GM18858 (cell line): Measurements from ENCODE around the gene DSCAM.
"Not testable (repeated sequence)": the region's sequence is repeated elsewhere in the genome, so short reads cannot be mapped to it uniquely, and the experiment has no call there.

Experiments
- ATAC-seq: cut with Tn5 transposase; IDR thresholded peaks from one replicate; pipeline ENCODE4 v1.9.1; 2021; ENCODE audit not compliant: unreplicated experiment

Gene DSCAM

DNA sequence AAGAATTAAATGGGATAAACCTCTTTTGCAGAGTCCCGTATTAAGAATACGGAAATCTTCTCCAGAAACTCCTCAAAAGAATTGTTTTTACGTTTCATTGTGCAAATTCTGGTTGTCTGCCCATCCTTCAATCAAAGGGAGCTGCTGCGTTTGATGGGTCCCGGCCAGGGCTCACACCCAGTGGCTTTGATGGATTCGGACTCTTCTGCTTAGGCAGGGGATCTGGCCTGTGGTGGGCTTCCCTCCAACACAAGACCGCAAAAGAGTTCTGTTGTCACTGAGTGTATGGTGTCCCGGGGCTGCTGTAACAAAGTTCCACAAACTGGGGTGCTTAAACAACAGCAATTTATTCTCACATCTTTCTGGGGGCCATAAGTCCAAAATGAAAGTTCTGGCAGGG lies 577.7 kb downstream of the DSCAM start:
- ATAC-seq, result no peak

DNA sequence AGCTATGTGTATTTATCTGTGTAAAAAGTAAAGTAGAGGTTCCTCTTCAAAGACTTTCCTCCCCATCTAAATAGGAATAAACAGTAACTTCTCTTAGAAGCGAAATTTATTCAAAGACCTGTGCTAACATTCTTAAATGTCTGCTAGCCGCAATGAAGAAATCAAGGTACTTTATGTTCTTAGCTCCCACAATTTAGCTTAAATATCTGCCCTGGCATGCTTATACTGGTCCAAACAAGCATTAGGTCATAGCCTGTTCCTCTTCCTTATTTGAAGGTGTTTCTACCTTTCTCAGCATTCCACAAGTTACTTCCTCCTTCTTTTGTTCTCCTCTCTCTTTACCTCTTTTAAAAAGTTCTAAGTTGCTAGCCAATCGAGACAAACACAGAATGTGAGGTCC lies 588.5 kb downstream of the DSCAM start:
- not testable (repeated sequence) for ATAC-seq

DNA sequence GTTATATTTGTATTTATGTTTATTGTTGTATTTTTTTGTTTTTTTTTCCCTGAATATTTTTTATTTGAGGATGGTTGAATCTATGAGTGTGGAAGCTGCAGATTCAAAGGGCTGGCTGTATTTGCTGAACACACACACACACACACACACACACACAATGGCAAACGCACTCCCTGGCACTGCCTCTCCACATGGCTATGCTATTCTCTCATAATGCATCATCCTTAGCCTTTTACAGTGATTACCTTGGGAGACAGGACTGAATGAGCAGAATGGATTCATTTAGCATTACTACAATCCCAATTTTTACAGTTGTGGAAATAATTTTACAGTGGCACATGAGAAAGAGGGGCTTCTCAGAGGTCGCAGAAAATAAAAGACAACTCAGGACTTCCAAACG lies 589.6 kb downstream of the DSCAM start:
- no peak for ATAC-seq

DNA sequence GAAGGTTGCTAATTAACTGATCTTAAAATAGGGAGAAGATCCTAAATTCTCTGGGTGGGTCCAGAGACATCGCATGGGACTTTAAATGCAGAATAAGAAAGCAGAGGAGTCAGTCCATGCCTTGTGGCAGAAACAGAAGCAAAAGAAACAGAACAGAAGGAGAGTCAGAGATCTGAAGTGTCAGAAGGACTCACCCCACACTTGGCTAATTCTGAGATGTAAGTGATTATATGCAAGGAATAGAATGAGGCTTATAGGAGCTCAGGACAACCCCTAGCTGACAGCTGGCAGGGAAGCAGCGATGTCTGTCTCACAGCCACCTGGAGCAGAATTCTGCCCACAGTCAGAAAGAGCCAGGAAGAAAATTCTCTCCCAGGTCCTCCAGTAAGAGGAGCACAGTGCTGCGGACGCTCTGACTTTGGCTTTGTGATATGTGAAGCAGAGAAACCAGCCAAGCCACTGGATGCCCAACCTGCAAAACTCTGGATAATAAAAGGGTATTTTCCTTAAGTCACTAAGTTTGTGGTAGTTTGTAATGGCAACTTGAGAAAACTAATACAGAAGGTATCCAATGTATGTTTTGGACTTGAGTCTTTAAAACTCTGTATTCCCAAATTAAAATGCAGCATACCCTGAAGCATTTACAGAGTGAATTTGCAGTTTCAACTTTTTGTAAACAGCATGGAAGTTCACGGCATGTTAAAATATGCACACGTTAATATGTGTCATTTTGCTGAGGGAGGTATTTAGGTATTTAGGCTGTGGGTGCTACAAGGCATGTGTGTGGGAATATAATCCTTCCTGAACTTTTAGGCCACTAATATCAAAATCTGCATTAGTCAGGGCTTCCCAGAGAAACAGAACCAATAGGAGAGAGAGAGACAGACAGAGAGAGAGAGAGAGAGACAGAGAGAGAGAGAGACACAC lies 591.2 kb downstream of the DSCAM start:
- ATAC-seq, result no peak

DNA sequence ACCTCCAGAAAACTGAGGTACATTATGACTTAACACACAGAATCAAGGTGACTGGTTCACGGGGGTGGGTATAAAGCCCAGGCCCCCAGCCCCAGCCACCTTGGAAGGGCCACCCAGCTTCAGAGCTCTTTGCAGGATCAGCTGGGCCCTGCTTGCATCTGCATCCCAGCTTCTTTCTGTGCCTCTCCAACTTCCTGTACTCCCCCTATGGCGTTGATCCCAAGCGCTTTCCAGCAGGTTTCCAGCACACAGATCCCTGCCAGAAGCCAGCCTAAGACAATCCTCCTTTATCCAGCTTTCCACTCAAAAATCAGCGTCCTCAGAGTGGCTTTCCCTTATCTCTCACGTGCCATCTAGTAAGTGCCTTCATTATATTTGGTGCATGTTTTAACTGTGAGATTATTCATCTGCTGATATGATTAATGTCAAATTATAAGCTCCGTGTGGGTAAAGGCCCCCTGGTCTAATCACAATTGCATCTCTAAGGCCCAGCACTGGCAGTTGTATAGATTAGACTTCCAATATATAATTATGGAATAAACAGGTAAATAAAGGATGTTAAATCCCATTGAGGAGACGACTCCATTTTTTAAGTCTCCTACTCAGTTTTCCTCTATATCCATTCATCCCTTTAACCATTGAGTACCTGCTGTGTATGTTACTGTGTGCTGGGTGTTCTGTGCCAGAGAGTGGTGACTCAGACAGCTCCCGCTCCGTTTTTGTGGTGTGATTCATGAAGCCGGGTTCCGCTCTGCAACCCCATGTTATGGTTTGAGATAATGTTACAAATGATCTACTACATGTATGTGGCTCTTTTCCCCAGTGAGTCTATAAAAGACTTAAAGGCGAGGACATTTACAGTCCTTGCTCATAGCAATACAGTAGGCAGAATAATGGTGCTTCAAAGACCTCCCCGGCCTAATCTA lies 592.2 kb downstream of the DSCAM start:
- ATAC-seq, result no peak

DNA sequence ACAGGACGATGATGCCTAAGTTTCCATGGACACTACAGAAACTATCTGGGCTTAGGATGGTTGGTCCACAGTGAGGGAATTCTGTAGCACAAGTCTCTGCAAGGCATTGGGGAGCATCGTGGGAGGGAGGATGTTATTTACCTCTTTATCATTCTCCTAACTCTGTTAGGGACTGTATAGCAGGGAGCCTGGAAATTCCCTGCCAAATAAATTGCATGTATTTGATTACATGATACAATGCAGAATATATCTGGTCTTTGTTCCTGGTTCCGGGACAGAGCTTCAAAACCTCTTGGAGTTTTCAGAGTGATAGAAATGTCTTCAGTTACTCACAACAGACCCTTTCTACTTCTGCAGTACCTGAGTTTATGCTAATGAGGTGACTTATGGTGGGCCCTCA lies 593.8 kb downstream of the DSCAM start:
- no peak for ATAC-seq

DNA sequence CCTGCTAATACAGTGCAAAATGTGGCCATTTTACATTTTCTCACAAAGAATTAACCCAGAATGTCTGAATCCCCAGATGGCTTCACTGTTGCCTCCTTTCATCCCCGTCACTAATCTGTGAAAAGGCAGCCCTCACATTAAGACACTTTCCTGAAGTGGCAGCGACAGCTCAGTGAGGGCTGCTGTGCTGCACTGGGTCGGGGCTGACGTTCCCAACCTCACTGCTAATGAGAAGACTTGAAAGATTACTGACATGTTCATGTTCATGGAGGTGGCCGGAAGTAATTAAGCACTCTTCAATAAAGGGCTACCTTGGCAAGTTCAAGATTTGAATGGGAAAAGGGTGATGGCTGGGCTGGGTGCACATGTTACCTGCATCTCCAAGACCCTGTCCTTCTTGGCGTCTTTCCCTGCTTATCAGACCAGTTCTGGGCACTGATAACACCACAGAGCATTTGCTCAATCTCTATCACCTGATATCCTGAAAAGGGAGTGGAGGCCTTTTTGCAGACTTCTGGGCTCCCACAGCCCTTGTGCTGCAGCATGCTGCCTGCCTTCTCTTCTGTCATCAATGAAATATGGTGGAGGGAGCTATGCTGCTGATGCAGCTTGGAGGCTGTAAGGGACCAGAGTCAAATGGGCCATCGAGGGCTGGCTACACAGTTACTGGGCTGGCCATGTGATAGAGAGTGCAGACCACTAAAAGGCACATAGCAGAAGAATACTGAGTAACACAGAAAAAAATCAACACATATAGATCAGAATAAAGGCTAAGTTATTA lies 596.3 kb downstream of the DSCAM start:
- no peak for ATAC-seq

DNA sequence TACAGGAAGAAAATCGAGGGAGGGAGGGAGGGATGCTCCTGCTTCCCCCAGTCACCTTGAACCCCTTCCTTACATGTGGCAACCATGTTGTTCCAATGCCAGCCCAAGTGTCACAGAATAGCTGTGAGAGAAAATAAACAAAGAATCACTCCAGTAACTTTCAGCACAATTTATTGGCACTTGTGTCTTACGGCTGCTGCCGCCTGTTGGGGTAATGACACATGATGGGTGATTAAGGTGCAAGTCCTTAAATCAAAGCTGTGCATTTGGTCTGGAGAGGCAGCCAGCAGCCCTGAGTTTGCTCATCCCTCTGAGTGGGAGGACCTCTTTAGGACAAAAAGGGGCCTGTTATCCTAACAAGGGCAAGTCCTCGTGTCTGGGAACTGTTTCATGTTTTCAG lies 602.0 kb downstream of the DSCAM start:
- no peak for ATAC-seq

DNA sequence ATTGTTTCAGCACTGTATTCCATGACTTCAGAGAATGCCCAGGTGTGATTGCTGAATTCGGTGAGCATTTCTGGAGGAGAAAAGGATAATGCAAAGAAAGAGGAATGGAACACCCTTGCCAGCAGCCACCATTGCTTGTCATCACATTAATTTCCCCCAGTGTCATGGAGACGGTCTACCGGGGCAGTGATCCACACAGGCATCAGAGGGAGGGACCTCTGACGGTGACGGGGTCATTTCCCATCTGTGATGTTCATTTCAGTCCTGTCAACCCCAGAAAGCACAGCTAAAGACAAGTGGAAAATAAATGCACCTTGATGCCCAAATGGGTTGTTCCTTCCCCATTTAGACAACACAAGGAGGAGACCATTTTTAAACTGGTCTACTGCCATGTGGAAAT lies 603.3 kb downstream of the DSCAM start:
- no peak for ATAC-seq

DNA sequence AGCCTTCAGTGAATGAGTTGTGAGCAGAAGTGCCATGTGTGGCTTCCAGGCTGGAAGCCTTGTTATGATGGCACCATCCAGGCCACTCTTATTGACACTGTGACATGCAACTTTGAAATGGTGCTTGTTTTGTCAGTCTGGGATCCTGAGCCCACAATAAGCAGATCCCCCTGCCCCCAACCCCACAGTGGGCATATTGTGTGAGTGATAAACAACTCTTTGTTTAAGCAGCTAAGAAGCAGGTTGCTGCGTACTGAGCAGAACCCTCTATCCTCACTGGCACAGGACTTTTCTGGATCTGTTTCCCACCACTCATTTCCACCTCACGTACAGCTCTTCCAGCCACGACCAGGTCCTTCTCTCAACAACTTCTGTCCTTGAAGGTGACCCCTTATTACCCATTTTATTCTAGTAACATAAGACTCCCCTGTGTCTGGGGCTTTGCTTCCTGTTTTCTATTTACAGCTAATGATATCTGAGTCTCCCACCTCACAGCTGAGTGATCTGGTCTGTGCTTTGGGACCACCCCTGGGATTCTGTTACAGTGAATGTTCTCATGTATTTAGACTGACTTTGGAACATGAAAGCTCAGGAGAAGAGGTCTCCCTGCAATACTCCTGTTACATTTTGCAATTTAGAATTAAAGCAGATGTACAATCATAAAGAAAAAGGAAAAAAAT lies 604.2 kb downstream of the DSCAM start:
- ATAC-seq, result no peak

DNA sequence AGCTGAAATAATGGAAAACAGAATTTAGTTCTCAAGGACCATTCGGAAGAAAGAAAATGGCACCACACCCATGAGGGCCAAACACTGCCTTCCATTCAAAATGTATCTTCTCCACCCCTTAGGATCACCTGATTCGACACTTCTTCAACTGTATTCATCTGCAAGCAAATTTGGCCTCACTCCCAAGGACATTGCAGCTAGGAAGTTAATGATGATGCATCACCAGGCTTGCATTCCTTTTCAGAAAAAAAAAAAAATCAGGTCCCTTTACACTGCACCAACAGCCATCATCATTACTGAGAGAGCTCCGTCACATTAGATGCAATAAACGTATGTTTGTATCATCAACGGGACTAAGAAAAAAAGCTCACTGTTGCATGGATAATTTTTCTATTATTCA lies 611.4 kb downstream of the DSCAM start:
- no peak for ATAC-seq

DNA sequence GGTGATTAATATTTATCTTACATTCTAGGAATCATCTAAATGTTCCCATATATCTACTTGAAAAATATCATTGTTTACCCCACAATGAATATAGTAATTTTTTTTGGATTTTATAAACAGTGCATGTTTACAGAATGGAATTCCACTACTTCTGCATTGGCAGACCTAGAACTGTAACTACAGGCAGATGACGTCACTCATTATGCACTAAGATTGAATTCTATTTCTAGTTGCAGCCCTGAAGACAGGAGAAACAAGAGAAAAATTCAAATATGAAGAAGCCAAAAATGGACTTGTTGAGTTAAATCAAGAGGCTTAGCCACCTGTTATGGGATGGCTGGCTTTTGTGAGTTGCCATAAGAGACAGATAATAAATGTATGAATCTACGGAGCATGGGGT lies 615.0 kb downstream of the DSCAM start:
- no peak for ATAC-seq

DNA sequence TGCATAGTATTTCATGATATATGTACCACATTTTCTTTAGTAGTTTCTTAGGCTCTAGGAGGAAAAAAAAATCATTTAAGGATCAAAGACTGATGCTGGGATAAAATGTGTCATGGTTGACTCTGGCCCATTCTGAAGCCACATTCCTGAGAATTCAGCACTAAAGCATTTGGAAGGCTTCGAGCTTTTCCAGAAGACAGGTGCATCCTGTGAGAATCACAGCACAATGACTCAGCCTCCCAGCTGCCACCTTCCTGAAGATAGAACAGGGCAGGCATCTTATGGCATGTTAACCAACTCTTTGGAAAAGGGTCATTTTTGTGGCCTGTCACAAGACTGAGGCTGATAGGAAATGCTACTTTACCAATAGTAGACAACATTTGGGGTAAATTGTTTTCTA lies 619.9 kb downstream of the DSCAM start:
- no peak for ATAC-seq

DNA sequence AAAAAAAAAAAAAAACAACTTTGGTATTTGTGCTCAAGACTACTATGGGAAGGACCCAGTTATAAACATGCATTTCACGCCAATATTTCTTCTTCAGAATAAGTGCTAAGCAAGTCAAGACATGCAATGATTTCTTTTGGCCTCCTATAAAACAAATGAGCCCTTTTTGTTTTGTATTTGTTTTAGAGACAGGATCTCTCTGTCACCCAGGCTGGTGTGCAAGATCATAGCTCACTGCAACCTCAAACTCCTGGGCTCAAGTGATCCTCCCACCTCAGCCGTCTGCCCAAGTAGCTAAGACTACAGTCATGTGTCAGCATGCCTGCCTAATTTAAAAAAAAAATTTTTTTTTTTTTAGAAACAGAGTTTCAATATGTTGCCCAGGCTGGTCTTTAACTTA lies 631.0 kb downstream of the DSCAM start:
- ATAC-seq, result no peak

DNA sequence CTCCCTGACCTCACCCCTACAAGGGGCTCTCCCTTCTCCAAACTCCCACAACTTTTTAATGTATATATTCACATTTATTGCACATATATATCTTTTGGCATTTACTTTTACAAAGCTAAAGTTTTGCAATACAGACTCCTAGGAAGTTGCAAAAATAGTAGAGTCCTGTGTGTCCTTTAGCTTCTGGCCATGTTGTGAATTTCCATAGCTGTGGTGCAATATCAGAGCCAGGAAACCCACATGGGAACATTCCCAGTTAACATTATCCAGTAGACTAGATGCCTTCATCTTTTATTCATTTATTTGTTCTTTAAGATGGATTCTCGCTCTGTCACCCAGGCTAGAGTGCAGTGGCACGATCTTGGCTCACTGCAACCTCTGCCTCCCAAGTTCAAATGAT lies 636.7 kb downstream of the DSCAM start:
- no peak for ATAC-seq

DNA sequence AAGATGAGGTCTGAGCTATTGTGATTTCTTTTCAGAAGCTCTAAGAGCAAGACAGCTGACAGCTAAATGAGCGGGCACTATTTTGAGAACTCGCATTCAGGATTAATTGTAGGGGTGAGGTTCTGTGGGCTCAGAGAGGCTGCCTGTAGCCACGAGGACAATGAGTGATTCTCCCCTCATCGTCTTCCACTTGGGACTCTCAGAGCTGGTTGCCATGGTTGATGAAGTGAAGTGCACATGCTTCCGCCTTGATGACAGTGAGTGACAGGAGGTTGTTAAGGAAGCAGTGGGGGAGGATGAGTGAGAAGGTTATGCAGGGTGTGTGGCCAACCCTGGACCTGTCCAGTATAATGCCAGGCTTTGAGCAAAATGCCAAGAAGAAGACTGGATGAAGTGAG lies 638.0 kb downstream of the DSCAM start:
- ATAC-seq, result no peak

DNA sequence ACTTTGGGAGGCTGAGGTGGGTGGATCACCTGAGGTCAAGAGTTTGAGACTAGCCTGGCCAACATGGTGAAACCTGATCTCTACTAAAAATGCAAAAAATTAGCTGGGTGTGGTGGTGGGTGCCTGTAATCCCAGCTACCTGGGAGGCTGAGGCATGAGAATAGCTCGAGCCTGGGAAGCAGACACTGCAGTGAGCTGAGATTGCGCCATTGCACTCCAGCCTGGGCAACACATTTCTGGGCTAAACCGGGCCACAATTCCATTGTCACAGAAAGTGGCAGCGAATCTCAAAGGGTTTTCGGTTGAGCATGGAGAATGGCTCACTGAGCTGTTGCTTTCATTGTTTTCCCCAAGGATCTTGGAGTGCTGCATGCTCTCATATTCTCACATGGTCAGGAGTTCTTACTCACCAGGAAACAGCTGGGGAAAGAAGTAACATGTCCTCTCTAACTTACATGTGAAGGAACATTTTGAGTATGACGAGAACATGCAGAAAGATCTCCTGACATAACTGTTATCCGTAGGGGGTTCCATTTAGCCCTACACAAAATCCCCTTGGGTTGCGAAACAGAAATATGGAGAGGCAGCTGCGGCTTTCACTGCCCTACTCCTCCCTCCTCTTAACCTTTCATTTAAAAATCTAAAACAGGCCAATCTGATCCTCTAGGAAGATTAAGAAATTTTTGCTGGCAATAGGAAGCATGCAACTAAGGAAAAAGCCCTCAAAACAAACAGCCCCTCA lies 638.6 kb downstream of the DSCAM start:
- no peak for ATAC-seq

DNA sequence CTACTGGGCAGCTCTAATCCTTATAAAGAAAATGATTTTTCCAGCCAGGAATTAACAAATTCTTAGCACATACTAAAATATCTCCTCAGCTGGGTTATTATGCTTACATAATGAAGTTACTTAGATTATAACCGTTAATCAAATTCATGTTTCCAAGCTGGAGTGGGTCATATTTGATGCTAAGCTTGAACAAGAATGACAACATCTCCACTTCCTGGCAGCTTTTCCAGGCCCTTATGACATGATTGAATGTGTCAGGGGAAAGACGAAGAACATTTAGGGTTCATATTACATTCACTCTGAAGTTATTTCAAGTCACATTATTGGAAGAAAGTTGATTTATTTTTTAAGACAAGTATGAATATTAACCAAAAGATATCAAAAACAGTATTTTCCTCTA lies 646.0 kb downstream of the DSCAM start:
- no peak for ATAC-seq

DNA sequence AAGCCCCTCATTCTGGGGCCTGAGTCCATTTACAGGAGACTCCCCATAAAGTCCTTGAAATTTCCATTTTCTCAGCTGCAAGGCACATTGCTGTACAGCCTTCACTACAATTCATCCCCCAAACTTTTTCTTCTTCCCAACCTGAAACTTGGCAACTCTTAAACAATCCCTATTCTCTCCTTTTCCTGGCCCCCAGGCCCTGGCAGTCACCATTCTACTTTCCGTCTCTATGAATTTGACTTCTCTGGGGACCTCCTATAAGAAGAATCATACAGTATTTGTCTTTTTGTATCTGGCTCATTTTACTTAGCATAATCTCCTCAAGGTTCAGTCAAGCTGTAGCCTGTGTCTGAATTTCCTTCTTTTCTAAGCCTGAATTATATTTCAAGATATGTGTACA lies 646.8 kb downstream of the DSCAM start:
- ATAC-seq, result no peak
